IPS-11a (cell line): ENCODE data around the gene CORT.

Experiments used
- H3K4me3 ChIP-seq: one replicate; pipeline ENCODE4 v1.5.1; 2013; ENCODE audit warnings: low read depth, low read length, control low read depth

The CORT gene

GRCh38 chr1:10474309-10474612 lies 24.4 kb downstream of the CORT start:
- H3K4me3 ChIP-seq = peak overlapping the region; percentile 93

- peak within 1 kb of the TSS; percentile 93 for H3K4me3 ChIP-seq
These were observed 25.0 kb downstream of the CORT start, which contains the start of gene PEX14 for GRCh38 chr1:10474613-10475507. PEX14 (plus strand) TSS chr1:10474950; CDS start chr1:10474967, 17 bp downstream.

- H3K4me3 ChIP-seq = peak overlapping the region; percentile 93
These were observed 25.7 kb downstream of the CORT start for GRCh38 chr1:10475510-10475909.

DNA sequence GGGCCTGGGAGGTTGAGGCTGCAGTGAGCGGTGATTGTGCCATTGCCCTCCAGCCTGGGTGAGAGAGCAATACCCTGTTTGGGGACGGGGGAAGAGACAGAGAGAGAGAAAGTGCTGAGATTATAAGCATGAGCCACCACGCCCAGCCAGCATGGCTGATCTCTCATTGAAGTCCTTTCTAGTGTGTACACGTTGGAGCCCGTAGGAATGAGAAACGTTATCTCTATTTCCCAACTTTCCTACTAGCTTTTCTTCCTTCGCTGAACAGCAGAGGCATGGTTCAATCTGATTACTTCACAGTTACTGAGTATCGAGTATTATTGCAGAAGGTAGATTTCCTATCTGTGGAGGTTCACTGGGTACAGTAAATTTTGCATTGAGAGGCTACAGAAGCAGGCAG lies 29.5 kb downstream of the CORT start:
- no peak overlapping the region for H3K4me3 ChIP-seq

DNA sequence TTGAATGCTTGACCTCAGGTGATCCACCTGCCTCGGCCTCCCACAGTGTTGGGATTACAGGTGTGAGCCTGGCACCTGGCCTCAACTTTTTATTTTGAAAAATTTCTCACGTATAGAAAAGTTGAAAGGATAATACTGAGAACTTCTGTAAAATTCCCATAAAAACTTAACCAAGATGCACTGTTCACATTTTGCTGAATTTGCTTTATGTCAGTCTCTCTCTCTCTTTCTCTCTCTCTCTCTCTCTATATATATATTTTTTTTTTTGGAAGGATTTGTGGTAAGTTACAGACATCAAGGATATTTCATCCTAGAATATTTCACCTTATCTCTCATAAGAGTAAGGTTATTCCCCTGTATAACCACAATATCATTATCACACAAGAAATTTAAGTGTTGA lies 30.8 kb downstream of the CORT start:
- no peak overlapping the region for H3K4me3 ChIP-seq

- no peak overlapping the region for H3K4me3 ChIP-seq
These were observed 34.7 kb downstream of the CORT start for GRCh38 chr1:10484521-10484920.

DNA sequence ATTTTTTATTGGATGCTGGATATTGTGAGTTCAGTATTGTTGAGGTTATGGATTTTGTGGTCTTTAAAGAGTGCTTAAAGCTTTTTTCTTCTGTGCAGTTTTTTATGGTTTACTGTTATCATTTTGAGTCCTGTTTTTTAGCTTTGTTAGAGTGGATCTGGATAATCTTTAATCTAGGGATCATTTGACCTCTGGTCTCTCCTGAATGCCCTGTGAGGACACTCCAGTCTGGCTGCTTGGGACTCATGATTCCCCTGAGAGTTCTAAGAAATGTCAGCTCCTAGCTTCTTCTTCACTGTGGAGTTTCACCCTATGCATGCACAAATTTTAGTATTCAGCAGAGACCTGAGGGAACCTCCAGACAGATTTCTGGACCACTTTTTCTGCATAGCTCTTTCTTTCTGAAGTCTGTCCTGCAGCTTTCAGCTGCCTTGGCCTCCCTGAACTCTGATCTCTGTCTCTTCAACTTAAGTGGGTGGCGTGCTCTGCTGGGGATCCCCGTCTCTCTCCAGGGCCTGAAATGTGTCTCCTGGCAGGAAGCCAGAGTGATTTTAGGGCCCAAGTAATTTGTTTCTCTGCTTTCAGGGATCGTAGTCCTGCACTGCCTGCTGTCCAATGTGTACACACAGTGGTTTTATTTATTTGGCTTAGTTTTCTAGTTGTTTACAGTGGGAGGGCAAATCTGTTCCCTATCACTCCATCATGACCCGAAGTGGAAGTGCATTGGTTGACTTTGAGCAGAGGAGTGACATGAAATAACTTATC lies 39.6 kb downstream of the CORT start:
- H3K4me3 ChIP-seq = no peak overlapping the region

- no peak overlapping the region for H3K4me3 ChIP-seq
These were observed 40.6 kb downstream of the CORT start for GRCh38 chr1:10490286-10490970.

- H3K4me3 ChIP-seq = no peak overlapping the region
These were observed 44.6 kb downstream of the CORT start for GRCh38 chr1:10494418-10494753.

DNA sequence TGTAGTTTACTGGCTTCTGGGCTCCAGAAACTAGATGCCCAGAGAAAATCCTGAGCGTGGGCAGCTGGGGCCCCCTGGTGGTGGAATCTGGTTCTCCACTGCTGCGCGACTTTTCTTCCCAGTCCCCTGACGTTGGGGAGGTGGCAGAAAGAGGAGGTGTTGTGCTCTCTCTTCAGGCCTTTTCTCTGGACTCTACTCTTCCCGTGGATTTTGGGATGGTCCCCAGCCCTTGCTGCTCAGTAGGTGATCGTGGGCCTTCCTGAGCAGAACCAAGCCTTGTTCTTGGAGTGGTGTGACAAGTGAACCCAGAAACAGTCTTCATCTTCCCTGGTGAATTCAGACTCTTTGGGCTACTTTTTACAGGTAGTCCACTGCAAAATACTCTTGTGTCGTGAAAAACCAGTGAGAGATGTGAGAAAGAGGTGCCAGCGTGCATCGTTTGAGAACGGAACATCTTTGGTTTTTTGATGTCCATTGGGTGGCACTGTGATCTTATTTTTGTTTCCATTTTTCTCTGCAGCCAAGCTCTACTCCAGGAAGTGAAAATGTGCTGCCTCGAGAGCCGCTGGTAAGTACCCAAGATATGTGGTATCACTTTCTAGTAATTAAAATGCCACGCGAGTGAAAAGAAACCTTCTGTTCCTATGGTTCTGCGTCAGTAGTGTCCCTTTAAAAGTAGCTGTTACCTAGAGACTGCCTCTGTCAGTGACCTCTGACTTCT lies 45.1 kb downstream of the CORT start:
- no peak overlapping the region for H3K4me3 ChIP-seq

GRCh38 chr1:10495475-10495817 lies 45.6 kb downstream of the CORT start:
- no peak overlapping the region for H3K4me3 ChIP-seq

DNA sequence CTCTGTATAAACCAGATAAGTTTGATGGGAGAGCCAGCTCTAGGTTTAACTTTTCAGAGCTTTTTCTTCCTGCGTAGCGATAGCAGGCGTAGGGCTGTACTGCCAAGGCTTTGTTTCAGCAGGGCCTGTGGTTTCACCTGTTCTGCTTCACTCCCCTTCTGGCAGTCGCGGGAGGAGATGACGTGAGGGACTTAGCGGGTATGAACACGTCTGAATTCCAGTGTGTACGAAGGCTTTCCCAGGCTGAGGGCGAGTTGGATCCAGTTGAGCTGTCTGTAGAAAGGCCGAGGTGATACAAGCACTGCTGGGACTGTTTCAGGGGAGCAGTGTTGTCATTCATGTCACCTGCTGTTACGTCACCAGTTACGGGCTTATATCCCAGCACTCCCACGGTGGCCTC lies 46.1 kb downstream of the CORT start:
- no peak overlapping the region for H3K4me3 ChIP-seq

DNA sequence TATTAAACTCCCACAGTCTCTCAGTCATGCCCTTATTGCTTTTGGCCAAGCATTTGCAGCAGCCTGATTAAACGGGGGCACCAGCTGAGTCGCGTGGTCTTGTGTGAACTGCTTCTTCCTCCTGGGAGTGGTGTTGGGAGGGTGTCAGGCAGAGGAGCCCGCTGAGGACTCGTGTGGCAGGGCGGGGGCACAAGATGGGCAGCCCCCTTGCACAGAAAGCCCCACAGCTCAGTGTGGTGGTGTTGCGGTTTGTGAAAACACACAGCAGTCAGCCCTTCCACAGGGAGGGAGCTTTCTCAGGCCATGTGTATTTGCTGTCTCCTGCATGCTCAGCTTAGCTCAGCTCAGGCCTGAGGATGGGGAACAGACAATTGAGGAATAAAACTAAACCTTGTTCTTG lies 47.3 kb downstream of the CORT start:
- H3K4me3 ChIP-seq = no peak overlapping the region

DNA sequence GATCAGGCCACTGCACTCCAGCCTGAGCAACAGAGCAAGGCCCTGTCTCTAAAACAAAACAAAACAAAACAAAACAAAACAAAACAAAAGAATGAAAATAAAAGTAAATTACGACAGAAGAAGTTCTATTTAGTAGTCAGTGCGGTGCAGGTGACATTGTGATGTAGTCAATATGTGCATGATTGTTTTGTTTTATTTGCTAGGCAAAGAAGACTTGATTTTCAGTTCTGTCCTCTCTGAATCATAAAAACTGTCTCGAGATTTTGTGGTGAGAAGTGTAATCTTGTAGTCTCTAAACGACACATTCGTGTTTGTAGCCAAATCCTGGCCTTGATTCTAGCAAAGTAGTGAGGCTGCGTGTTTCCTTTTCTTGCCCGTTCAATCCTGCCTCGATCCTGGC lies 48.4 kb downstream of the CORT start:
- H3K4me3 ChIP-seq = no peak overlapping the region
